ENCODE data around the gene DDX56. TPM values are rescaled to one million over a fixed set of nuclear protein-coding genes. Genes with fewer than 3 reads are reported as not detected.
A peak's percentile ranks its signal among the peaks of the same experiment; 100 is the strongest.

Gene DDX56
- total and polyA plus RNA-seq, 2 of the 13 experiments (the other 11 are each of a cell fraction or from before 2014, with no cell fraction given) = 82.6 to 120 TPM

- TF ChIP-seq TCF7L2 (IDR thresholded peaks at IDR 0.05; ENCODE audit: low read depth, low read length) (no peak), ZFP41 (CRISPR knock-in tag; IDR thresholded peaks at IDR 0.05; ENCODE audit: borderline replicate concordance) (peak; percentile 35; the same call in 1 of the 2 replicates), RARA (CRISPR knock-in tag; IDR thresholded peaks at IDR 0.05) (no peak; the same call in 1 of the 2 replicates), TOE1 (CRISPR knock-in tag; IDR thresholded peaks at IDR 0.05) (no peak), ZNF446 (CRISPR knock-in tag; IDR thresholded peaks at IDR 0.05) (peak; percentile 24; the same call in 1 of the 2 replicates), TARDBP (CRISPR knock-in tag; IDR thresholded peaks at IDR 0.05) (peak; percentile 63; the same call in 1 of the 2 replicates), CHD4 (IDR thresholded peaks at IDR 0.05; ENCODE audit: borderline replicate concordance, low read length) (no peak), NFE2L2 (IDR thresholded peaks at IDR 0.05; ENCODE audit: low read length) (no peak), ZBTB33 (CRISPR knock-in tag; IDR thresholded peaks at IDR 0.05) (no peak), ZNF788 (CRISPR knock-in tag; IDR thresholded peaks at IDR 0.05; ENCODE audit: borderline replicate concordance) (peak; percentile 64; the same call in 1 of the 2 replicates), ZNF670 (CRISPR knock-in tag; IDR thresholded peaks at IDR 0.05; ENCODE audit: borderline replicate concordance) (0 out of 2 replicates have a peak, but pooled peaks have one; percentile 11), ZNF616 (CRISPR knock-in tag; IDR thresholded peaks at IDR 0.05; ENCODE audit: low read depth) (no peak), SCMH1 (CRISPR knock-in tag; IDR thresholded peaks at IDR 0.05; ENCODE audit: borderline replicate concordance) (no peak), EP300 (IDR thresholded peaks at IDR 0.05; ENCODE audit: low read depth in 2 of 2, low read length in 2 of 2) (no peak), EP300 (CRISPR knock-in tag; IDR thresholded peaks at IDR 0.05; ENCODE audit: borderline replicate concordance) (no peak), ZNF18 (CRISPR knock-in tag; IDR thresholded peaks at IDR 0.05; ENCODE audit: insufficient replicate concordance) (peak; percentile 87), PITX1 (CRISPR knock-in tag; IDR thresholded peaks at IDR 0.05) (0 out of 2 replicates have a peak, but pooled peaks have one; percentile 20), ZNF598 (CRISPR knock-in tag; IDR thresholded peaks at IDR 0.05; ENCODE audit: borderline replicate concordance) (no peak), ZNF263 (CRISPR knock-in tag; IDR thresholded peaks at IDR 0.05) (peak; percentile 71), ADNP (CRISPR knock-in tag; IDR thresholded peaks at IDR 0.05) (no peak), NPAS2 (CRISPR knock-in tag; IDR thresholded peaks at IDR 0.05; ENCODE audit: borderline replicate concordance) (no peak)
- TF ChIP-seq, protein P1, sequence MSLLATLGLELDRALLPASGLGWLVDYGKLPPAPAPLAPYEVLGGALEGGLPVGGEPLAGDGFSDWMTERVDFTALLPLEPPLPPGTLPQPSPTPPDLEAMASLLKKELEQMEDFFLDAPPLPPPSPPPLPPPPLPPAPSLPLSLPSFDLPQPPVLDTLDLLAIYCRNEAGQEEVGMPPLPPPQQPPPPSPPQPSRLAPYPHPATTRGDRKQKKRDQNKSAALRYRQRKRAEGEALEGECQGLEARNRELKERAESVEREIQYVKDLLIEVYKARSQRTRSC (CRISPR knock-in tag; IDR thresholded peaks at IDR 0.05; ENCODE audit: low read depth) = no peak
- TF ChIP-seq, protein P2, sequence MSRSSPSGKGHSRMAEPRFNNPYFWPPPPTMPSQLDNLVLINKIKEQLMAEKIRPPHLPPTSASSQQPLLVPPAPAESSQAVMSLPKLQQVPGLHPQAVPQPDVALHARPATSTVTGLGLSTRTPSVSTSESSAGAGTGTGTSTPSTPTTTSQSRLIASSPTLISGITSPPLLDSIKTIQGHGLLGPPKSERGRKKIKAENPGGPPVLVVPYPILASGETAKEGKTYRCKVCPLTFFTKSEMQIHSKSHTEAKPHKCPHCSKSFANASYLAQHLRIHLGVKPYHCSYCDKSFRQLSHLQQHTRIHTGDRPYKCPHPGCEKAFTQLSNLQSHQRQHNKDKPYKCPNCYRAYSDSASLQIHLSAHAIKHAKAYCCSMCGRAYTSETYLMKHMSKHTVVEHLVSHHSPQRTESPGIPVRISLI (CRISPR knock-in tag; IDR thresholded peaks at IDR 0.05; ENCODE audit: borderline replicate concordance) = no peak
- TF ChIP-seq, protein P3, sequence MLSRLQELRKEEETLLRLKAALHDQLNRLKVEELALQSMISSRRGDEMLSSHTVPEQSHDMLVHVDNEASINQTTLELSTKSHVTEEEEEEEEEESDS (CRISPR knock-in tag; IDR thresholded peaks at IDR 0.05; ENCODE audit: borderline replicate concordance) = no peak
Observed at GRCh38 chr7:44581879-44582603, 8.3 kb upstream of the DDX56 start, which contains the start of gene TMED4 (continued).

Measured in HepG2 (cell line).